Mesothelial cell of epicardium (in vitro differentiated cells): ENCODE data around the gene SGCA. TPM values are rescaled to one million over a fixed set of nuclear protein-coding genes. Genes with fewer than 3 reads are reported as not detected.

Experiments used
- DNase-seq, 2 experiments: peaks; one replicate each; pipeline ENCODE4 v3.0.0; 2021; ENCODE audit warnings: low spot score in 2 of 2; ENCODE audit not compliant: unreplicated experiment in 2 of 2
- H3K27ac Mint-ChIP-seq: 2 replicates; pipeline ENCODE4 v1.8.0; 2021; ENCODE audit warnings: mixed read lengths
- H3K27me3 Mint-ChIP-seq: 2 replicates; pipeline ENCODE4 v1.8.0; 2021; ENCODE audit warnings: low read depth, mixed read lengths
- H3K36me3 Mint-ChIP-seq: 2 replicates; pipeline ENCODE4 v1.8.0; 2021; ENCODE audit warnings: mixed read lengths
- H3K4me1 Mint-ChIP-seq: 2 replicates; pipeline ENCODE4 v1.8.0; 2021; ENCODE audit warnings: mixed read lengths
- H3K4me3 Mint-ChIP-seq: 2 replicates; pipeline ENCODE4 v1.8.0; 2021; ENCODE audit warnings: mild to moderate bottlenecking, moderate library complexity, mixed read lengths
- H3K9me3 Mint-ChIP-seq: 2 replicates; pipeline ENCODE4 v1.8.0; 2021; ENCODE audit warnings: mixed read lengths
- total RNA-seq: library from RNA; stranded (reverse); gene quantifications from 3 replicates; pipeline ENCODE4 v1.2.1, GENCODE V29; 2021
- TF ChIP-seq, protein P1 (sequence below): fragments of 200-600 bp; sonication (generic); IDR thresholded peaks from one replicate; pipeline ENCODE4 v1.5.0; 2021; ENCODE audit warnings: antibody characterized with exemption; ENCODE audit not compliant: unreplicated experiment

The SGCA gene
- total RNA-seq, 1 donor from 2014 or later: not detected

DNA sequence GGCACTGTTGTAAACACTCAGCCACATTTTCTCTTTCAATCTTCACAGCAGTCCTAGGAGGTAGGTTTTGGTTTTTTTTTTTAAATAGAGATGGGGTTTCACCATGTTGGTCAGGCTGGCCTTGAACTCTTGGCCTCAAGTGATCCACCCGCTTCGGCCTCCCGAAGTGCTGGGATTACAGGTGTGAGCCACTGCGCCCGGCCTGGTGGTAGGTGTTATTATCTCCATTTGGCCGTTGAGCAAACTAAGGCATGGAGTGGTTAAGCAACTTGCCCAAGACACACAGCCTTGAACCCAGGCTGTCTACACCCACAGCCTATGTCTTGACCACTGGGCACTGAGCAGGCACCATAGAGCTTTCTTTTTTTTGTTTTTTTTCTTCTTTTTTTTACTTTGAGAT lies 8.6 kb downstream of the SGCA start:
- Mint-ChIP-seq H3K9me3 (no peaks in the 10 kb centered on the region), H3K27me3 (no peaks in the 10 kb centered on the region), H3K4me1 (peaks cover 42% of the 10 kb centered on the region), H3K36me3 (no peaks in the 10 kb centered on the region), H3K27ac (peak overlapping the region; percentile 72), H3K4me3 (no peak overlapping the region)
- TF ChIP-seq, protein P1, sequence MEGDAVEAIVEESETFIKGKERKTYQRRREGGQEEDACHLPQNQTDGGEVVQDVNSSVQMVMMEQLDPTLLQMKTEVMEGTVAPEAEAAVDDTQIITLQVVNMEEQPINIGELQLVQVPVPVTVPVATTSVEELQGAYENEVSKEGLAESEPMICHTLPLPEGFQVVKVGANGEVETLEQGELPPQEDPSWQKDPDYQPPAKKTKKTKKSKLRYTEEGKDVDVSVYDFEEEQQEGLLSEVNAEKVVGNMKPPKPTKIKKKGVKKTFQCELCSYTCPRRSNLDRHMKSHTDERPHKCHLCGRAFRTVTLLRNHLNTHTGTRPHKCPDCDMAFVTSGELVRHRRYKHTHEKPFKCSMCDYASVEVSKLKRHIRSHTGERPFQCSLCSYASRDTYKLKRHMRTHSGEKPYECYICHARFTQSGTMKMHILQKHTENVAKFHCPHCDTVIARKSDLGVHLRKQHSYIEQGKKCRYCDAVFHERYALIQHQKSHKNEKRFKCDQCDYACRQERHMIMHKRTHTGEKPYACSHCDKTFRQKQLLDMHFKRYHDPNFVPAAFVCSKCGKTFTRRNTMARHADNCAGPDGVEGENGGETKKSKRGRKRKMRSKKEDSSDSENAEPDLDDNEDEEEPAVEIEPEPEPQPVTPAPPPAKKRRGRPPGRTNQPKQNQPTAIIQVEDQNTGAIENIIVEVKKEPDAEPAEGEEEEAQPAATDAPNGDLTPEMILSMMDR: no peak
- no peak for DNase-seq

DNA sequence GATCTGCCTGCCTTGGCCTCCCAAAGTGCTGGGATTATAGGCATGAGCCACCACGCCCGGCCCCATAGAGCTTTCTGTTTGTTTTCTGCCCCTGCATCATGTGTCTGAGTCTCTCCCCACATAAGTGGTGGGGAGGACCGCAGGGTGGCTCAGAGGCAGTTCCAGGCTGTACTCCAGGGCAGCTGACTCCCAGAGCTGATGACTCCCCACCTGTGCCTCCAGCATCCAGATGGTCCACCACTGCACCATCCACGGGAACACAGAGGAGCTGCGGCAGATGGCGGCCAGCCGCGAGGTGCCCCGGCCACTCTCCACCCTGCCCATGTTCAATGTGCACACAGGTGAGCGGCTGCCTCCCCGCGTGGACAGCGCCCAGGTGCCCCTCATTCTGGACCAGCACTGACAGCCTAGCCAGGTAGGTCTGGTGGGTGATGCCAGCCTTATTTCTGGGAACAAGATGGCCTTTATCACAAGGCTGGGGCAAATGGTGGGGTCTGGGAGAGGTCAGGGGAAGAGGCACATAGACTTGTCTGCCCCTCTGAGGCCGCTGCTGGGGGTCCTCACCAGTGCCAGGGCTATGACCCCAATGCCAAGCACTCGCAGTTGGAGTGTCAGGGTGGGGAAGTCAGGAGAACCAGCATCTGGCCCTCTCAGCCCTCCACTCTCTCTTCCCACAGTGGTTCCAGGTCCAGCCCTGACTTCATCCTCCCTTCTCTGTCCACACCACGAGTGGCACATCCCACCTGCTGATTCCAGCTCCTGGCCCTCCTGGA lies 9.4 kb downstream of the SGCA start:
- Mint-ChIP-seq H3K9me3 (no peaks in the 10 kb centered on the region), H3K4me3 (no peak overlapping the region), H3K4me1 (peaks cover 41% of the 10 kb centered on the region), H3K36me3 (no peaks in the 10 kb centered on the region), H3K27me3 (no peaks in the 10 kb centered on the region), H3K27ac (no peak overlapping the region)
- TF ChIP-seq, protein P1: no peak
- no peak for DNase-seq

DNA sequence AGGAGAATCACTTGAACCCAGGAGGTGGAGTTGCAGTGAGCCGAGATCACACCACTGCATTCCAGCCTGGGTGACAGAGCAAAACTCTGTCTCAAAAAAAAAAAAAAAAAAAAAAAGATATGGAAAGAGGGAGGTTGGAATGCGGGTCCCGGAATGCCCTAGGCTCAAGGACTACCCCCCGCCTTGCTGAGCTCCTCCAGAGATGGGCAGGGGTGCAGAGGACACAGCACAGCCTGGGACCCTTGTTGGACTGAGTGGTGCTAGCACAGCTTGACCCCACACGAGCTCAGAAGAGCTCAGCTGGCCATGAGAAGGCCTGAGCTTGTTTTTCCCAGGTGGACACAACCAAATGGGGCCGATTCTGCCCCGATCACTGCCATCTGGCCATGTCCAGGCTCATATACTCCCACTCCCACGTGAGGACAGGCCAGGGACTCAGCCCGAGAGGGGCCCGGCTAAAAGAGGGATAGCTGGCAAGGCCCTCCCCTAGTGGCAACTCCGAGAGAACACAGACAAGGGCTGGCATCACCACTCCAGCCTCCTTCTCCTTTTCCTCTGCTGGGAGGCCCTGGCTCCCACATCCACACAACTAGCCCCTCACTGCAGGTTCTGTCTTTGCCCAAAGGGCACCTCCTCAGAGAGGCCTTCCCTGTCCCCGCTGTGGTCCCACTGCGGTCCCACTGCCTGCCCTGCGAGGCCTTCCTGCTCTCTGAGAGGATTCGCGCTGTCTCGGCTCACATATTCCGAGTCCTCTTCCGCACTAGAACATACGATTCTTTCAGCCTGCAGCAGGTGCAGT lies 11.0 kb downstream of the SGCA start:
- H3K9me3 Mint-ChIP-seq: no peaks in the 10 kb centered on the region
- H3K36me3 Mint-ChIP-seq: no peaks in the 10 kb centered on the region
- H3K27me3 Mint-ChIP-seq: no peaks in the 10 kb centered on the region
- peak overlapping the region; percentile 89 for H3K27ac Mint-ChIP-seq
- TF ChIP-seq, protein P1: no peak
- peaks cover 46% of the 10 kb centered on the region for H3K4me1 Mint-ChIP-seq
- no peak overlapping the region for H3K4me3 Mint-ChIP-seq
- DNase-seq: no peak

DNA sequence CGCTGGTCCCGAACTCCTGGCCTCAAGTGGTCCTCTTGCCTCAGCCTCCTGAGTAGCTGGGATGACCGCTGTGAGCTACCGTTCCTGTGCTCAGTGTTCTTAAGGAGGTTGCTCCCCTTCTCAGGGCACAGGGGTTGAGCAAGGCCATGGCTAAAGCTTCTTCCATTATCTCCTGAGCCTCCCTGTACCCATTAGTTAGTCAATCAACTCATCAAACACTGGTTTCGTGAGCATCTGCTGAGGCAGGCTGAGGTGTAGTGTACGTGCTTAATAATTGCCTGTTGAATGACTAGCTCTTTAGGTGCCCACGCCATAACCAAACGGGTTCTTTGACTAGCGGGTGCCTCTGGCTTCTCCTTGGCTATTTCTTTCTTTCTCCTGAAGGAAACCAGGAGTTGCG lies 11.7 kb downstream of the SGCA start:
- Mint-ChIP-seq H3K27me3 (no peaks in the 10 kb centered on the region), H3K27ac (peak overlapping the region; percentile 79), H3K4me1 (peaks cover 48% of the 10 kb centered on the region), H3K36me3 (no peaks in the 10 kb centered on the region), H3K4me3 (no peak overlapping the region), H3K9me3 (no peaks in the 10 kb centered on the region)
- TF ChIP-seq, protein P1: no peak
- no peak for DNase-seq

DNA sequence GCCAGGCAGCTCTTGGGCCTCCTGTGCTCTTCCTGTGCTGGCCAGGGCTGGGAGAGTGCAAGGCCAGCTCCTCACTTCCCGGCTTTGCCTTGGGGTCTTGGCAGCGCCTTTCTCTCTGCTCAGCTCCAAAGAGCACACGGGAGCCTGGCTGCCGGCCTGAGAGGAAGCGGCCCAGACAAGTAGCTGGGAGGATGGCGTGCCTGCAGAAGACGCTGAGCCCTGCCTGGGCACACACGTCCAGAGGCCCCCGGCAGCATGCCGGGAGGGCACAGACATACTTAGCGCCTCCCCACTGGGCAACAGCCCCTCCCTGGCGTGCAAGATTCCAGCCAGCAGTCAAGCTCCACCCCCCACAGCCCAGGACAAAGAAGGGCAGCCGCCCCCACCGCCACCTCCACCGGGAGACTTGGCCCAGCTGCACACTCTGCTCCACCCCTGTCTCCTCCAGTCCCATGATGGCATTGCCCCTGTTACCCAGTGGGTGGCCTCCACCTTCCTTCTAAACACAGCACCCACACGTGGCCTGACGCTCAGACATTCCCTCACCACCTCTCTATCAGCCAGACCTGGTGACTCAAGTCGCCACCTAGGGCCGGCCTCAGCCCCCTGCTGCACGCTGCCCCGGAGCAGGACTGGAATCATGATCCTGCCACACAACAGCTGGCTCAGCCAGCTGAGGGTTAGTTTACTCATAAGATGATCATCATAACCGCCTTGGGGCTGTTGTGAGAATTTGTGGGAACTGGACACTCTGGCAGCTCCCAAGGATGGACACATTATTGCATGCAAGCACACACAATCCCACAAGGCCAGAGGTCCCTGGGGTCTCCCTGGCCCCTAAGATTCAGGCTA lies 12.4 kb downstream of the SGCA start:
- TF ChIP-seq, protein P1: no peak
- Mint-ChIP-seq H3K27ac (peak overlapping the region; percentile 79), H3K27me3 (no peaks in the 10 kb centered on the region), H3K4me3 (peak overlapping the region; percentile 42), H3K9me3 (no peaks in the 10 kb centered on the region), H3K4me1 (peaks cover 42% of the 10 kb centered on the region), H3K36me3 (no peaks in the 10 kb centered on the region)
- DNase-seq: no peak
